OCI-LY1 (cell line): Measurements from ENCODE around the gene TAAR9.

Source experiments
- H2AFZ ChIP-seq: fragments of 200-600 bp; sonication (generic), shearing (Covaris generic); 2 replicates; pipeline ENCODE4 v1.6.0; 2014; ENCODE audit warnings: antibody characterized with exemption, mild to moderate bottlenecking, low read length
- H3F3A ChIP-seq: fragments of 200-600 bp; sonication (generic), shearing (Covaris generic); 2 replicates; pipeline ENCODE4 v1.6.0; 2014; ENCODE audit warnings: mild to moderate bottlenecking, antibody characterized with exemption, low read length, moderate library complexity; ENCODE audit not compliant: insufficient read depth
- H3K27ac ChIP-seq: fragments of 200-600 bp; sonication (generic); 2 replicates; pipeline ENCODE4 v1.5.1; 2014; ENCODE audit warnings: low read length, mixed run types, mild to moderate bottlenecking, low read depth; ENCODE audit not compliant: poor library complexity, severe bottlenecking
- H3K27me3 ChIP-seq: fragments of 200-600 bp; sonication (generic); 2 replicates; pipeline ENCODE4 v1.6.0; 2014; ENCODE audit warnings: antibody characterized with exemption, mild to moderate bottlenecking, low read length, moderate library complexity; ENCODE audit not compliant: insufficient read depth
- H3K36me3 ChIP-seq: fragments of 200-600 bp; sonication (generic); 2 replicates; pipeline ENCODE4 v1.6.1; 2014; ENCODE audit warnings: mild to moderate bottlenecking, antibody characterized with exemption, low read length, moderate library complexity, mixed read lengths; ENCODE audit not compliant: insufficient read depth
- H3K4me1 ChIP-seq: fragments of 200-600 bp; sonication (generic); 2 replicates; pipeline ENCODE4 v1.5.1; 2014; ENCODE audit warnings: mild to moderate bottlenecking, low read length, moderate library complexity; ENCODE audit not compliant: insufficient read depth, severe bottlenecking
- H3K4me2 ChIP-seq: fragments of 200-600 bp; sonication (generic), shearing (Covaris generic); 2 replicates; pipeline ENCODE4 v1.6.1; 2014; ENCODE audit warnings: low read length
- H3K4me3 ChIP-seq: fragments of 200-600 bp; sonication (generic); 2 replicates; pipeline ENCODE4 v1.5.1; 2014; ENCODE audit warnings: low read length, low read depth, mild to moderate bottlenecking, mixed read lengths; ENCODE audit not compliant: poor library complexity, severe bottlenecking
- H3K79me2 ChIP-seq: fragments of 200-600 bp; shearing (Covaris generic); 2 replicates; pipeline ENCODE4 v1.6.1; 2016; ENCODE audit warnings: mixed run types, low read length, mixed read lengths; ENCODE audit not compliant: insufficient read depth
- H3K9ac ChIP-seq: fragments of 200-600 bp; sonication (generic), shearing (Covaris generic); 2 replicates; pipeline ENCODE4 v1.6.1; 2014; ENCODE audit warnings: mild to moderate bottlenecking, low read length, mixed read lengths
- H3K9me2 ChIP-seq: fragments of 200-600 bp; sonication (generic), shearing (Covaris generic); 2 replicates; pipeline ENCODE4 v1.6.1; 2014; ENCODE audit warnings: low read depth, mild to moderate bottlenecking, low read length, mixed read lengths
- H3K9me3 ChIP-seq: fragments of 200-600 bp; shearing (Covaris generic); 2 replicates; pipeline ENCODE4 v1.6.1; 2014; ENCODE audit warnings: low read length, mixed read lengths
- H4K20me1 ChIP-seq: fragments of 200-600 bp; sonication (generic), shearing (Covaris generic); 2 replicates; pipeline ENCODE4 v1.6.0; 2016; ENCODE audit warnings: mild to moderate bottlenecking, low read length; ENCODE audit not compliant: insufficient read depth
- EZH2 ChIP-seq: fragments of 200-600 bp; sonication (generic), shearing (Covaris generic); IDR thresholded peaks from 2 replicates; pipeline ENCODE4 v1.8.0; 2017; ENCODE audit warnings: borderline replicate concordance, mixed run types, mild to moderate bottlenecking, antibody characterized with exemption, low read length, moderate library complexity, mixed read lengths
- TF ChIP-seq, protein P1 (sequence below): fragments of 200-600 bp; sonication (generic), shearing (Covaris generic); IDR thresholded peaks from 2 replicates; pipeline ENCODE4 v1.5.1; 2017; ENCODE audit warnings: mild to moderate bottlenecking, antibody characterized with exemption, low read length, moderate library complexity, mixed read lengths

The TAAR9 gene

DNA sequence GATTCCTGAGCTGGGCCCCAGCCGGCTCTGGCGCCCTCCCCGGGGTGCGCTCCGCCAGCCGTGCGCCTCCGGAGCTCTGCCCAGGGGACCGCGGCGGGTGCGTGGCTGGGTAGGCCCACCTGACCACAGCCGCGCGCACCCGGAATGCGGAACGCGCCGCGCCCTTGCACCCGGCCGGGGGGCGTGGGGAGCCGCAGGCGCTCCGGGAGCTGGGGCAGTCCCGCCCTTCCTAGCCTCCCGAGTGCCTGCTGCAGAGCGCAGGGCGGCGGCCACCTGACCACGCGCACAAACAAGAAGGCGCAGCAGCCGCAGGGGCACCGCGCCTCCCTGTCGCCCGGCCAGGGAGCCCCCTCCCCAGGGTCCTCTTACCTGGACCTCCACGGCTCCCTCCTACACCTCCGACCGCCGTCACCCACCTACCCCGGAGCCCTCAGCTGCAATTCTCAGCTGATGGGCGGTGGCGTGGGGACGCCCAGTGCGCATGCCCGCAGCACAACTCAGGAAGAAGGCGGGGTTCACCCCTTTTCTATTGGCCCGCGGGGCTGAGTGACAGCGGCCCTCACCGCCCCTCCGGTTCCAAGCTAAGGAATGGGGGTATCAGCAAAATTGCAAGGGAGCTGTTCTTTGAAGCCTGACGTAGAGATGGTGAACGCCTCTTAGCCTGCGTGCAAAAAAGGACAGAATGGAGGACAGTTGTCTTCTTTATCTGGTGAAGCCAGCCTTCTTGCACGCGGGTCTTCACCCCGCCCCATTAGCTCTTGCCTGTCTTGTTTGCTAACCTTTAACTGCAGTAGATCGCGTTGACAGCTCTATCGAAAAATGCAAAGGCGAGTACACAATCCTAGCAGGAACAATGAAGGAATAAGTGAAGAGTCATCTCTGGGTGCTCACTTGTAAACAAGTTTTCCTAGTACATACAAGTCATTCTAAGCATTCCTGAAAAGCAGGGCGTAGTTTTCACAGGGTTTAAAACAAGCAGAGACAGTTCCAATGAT, 25.1 kb upstream of the TAAR9 start, which contains the start of gene STX7:
TSS of gene STX7 (minus strand) at position 479 of the 995 bp plus-strand sequence. CDS start 9,586 bp downstream, outside the sequence.
- Histone ChIP-seq H4K20me1 (no peaks in the 10 kb centered on the region), H3K9ac (peak within 1 kb of the TSS; percentile 76), H3K4me2 (peak within 1 kb of the TSS; percentile 98), H2AFZ (peak within 1 kb of the TSS; percentile 96), H3K4me1 (peaks cover 44% of the 10 kb centered on the region), H3K36me3 (peaks cover 11% of the 10 kb centered on the region; the same call in 1 of the 2 replicates), H3K9me2 (no peaks in the 10 kb centered on the region), H3K4me3 (peak within 1 kb of the TSS; percentile 83), H3K9me3 (no peaks in the 10 kb centered on the region), H3F3A (no peaks in the 10 kb centered on the region), H3K79me2 (peaks cover 43% of the 10 kb centered on the region), H3K27ac (peak within 1 kb of the TSS; percentile 82), H3K27me3 (no peaks in the 10 kb centered on the region)
- no peak for TF ChIP-seq EZH2
- TF ChIP-seq, protein P1, sequence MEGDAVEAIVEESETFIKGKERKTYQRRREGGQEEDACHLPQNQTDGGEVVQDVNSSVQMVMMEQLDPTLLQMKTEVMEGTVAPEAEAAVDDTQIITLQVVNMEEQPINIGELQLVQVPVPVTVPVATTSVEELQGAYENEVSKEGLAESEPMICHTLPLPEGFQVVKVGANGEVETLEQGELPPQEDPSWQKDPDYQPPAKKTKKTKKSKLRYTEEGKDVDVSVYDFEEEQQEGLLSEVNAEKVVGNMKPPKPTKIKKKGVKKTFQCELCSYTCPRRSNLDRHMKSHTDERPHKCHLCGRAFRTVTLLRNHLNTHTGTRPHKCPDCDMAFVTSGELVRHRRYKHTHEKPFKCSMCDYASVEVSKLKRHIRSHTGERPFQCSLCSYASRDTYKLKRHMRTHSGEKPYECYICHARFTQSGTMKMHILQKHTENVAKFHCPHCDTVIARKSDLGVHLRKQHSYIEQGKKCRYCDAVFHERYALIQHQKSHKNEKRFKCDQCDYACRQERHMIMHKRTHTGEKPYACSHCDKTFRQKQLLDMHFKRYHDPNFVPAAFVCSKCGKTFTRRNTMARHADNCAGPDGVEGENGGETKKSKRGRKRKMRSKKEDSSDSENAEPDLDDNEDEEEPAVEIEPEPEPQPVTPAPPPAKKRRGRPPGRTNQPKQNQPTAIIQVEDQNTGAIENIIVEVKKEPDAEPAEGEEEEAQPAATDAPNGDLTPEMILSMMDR = no peak

DNA sequence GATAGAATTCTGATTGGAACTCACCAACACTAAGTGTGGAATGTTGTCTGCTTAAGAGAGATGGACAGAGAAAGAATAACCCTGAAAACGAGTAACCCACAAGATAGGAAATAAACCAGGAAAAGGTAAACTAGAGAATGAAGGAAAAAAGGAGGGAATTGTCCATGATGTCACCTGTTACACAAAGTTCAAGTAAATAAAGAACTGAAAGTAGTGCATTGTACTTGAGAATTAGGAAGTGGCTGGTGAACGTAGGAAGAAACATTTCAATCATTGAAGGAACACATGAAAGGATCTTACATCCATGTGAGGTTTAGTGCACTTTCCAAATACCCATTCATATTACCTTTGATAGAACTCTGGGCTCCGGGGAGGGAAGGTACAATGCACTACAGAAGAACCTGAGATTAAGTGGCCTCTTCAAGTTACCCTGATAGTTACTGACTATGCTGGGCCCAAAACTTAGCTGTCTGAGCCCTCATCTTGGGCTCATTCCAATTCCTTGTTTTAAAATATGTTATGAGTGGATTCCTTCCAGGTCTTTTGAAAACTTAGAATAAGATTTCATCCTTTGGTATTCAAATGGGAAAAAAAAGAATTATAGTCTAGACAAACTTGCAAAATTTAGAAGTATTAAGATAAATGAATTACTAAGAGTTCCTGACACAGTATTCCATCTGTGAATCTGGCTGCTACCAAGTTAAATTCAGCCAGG, 24.1 kb upstream of the TAAR9 start:
- Histone ChIP-seq H3K9me3 (no peaks in the 10 kb centered on the region), H3F3A (no peaks in the 10 kb centered on the region), H3K4me3 (peak overlapping the region; percentile 83), H2AFZ (no peak overlapping the region), H4K20me1 (no peaks in the 10 kb centered on the region), H3K9ac (no peak overlapping the region), H3K9me2 (no peaks in the 10 kb centered on the region), H3K4me2 (peak overlapping the region; percentile 98; the same call in 1 of the 2 replicates), H3K27ac (no peak overlapping the region), H3K4me1 (peaks cover 33% of the 10 kb centered on the region), H3K36me3 (peaks cover under 1% of the 10 kb centered on the region; the same call in 1 of the 2 replicates), H3K27me3 (no peaks in the 10 kb centered on the region), H3K79me2 (peaks cover 32% of the 10 kb centered on the region)
- no peak for TF ChIP-seq EZH2
- TF ChIP-seq, protein P1 = no peak

DNA sequence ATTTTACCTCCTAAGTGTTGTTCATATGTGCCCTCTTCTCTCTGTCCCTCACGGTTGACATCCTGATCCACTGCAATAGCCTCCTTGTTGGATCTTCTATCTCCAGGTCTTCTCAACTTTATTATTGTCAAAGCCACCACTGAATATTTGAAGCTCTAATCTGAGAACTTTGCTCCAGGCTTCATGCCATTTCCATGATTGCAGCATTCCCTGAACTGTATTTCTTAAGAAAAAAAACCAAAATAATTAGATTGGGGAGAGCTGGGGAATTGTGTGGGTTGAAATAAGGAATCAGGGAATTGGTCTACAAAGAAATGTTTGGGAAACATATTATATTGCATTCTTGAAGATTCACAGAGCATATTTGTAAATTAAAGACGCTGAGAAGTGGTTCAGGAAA, 22.7 kb upstream of the TAAR9 start:
- H3K4me2 ChIP-seq = no peak overlapping the region
- H3K9ac ChIP-seq = no peak overlapping the region
- no peaks in the 10 kb centered on the region for H3K9me3 ChIP-seq
- no peaks in the 10 kb centered on the region for H3F3A ChIP-seq
- H3K27me3 ChIP-seq = no peaks in the 10 kb centered on the region
- peaks cover 21% of the 10 kb centered on the region for H3K79me2 ChIP-seq
- H3K36me3 ChIP-seq = no peaks in the 10 kb centered on the region
- H3K27ac ChIP-seq = no peak overlapping the region
- H3K4me1 ChIP-seq = peaks cover 22% of the 10 kb centered on the region
- H3K4me3 ChIP-seq = no peak overlapping the region
- no peaks in the 10 kb centered on the region for H4K20me1 ChIP-seq
- TF ChIP-seq EZH2 = no peak
- TF ChIP-seq, protein P1 = no peak
- no peak overlapping the region for H2AFZ ChIP-seq
- no peaks in the 10 kb centered on the region for H3K9me2 ChIP-seq
